PC-3 (cell line): ENCODE data around the gene PML. TPM values are rescaled to one million over a fixed set of nuclear protein-coding genes. Genes with fewer than 3 reads are reported as not detected.

Experiments used
- ATAC-seq: fragments of 200-7000 bp; cut with Tn5 transposase; 2 replicates; pipeline ENCODE4 v1.9.1; 2020; ENCODE audit warnings: mild to moderate bottlenecking, moderate library complexity
- BruUV-seq: library from RNA; stranded (reverse); fragments of 400-500 nt; replicated peaks from 2 replicates; lab custom pipeline; 2021; lab: Mats Ljungman, UMichigan
- CTCF ChIA-PET: fragments of 300-600 bp; sonication (Branson Sonifier 250); formaldehyde crosslinking; loops from one replicate; lab custom pipeline; 2022; ENCODE audit warnings: antibody characterized with exemption; lab: Charles Lee
- POLR2A ChIA-PET: fragments of 300-600 bp; sonication (Branson Sonifier 250); formaldehyde crosslinking; loops from one replicate; lab custom pipeline; 2022; ENCODE audit warnings: antibody characterized with exemption; ENCODE audit not compliant: unreplicated experiment; lab: Charles Lee
- DNase-seq: peaks from one replicate; pipeline ENCODE4 v3.0.0-alpha.2; 2015
- H2AFZ ChIP-seq: fragments of 300-600 bp; sonication (generic); 2 replicates; pipeline ENCODE4 v1.6.0; 2016; ENCODE audit warnings: antibody characterized with exemption, low read length
- H3F3A ChIP-seq: fragments of 300-600 bp; sonication (generic); one replicate; pipeline ENCODE4 v1.6.0; 2017; ENCODE audit warnings: antibody characterized with exemption, low read length, control low read depth, mild to moderate bottlenecking; ENCODE audit not compliant: unreplicated experiment
- H3K27ac ChIP-seq: fragments of 300-600 bp; sonication (generic); 2 replicates; pipeline ENCODE4 v1.5.1; 2016; ENCODE audit warnings: mild to moderate bottlenecking, low read length
- H3K27me3 ChIP-seq: fragments of 300-600 bp; sonication (generic); 2 replicates; pipeline ENCODE4 v1.6.1; 2016; ENCODE audit warnings: low read length, mixed read lengths
- H3K36me3 ChIP-seq: fragments of 300-600 bp; sonication (generic); 2 replicates; pipeline ENCODE4 v1.6.1; 2016; ENCODE audit warnings: low read depth, mixed run types, low read length, mixed read lengths
- H3K4me1 ChIP-seq: fragments of 300-600 bp; sonication (generic); 2 replicates; pipeline ENCODE4 v1.5.1; 2016; ENCODE audit warnings: low read length; ENCODE audit not compliant: insufficient read depth
- H3K4me2 ChIP-seq: fragments of 300-600 bp; sonication (generic); 2 replicates; pipeline ENCODE4 v1.6.0; 2016; ENCODE audit warnings: low read length
- H3K4me3 ChIP-seq: fragments of 300-600 bp; sonication (generic); 2 replicates; pipeline ENCODE4 v1.5.1; 2016; ENCODE audit warnings: mild to moderate bottlenecking, low read length, mixed read lengths
- H3K79me2 ChIP-seq: fragments of 300-600 bp; sonication (generic); 2 replicates; pipeline ENCODE4 v1.6.1; 2017; ENCODE audit warnings: low read length, mixed read lengths
- H3K9ac ChIP-seq: fragments of 300-600 bp; sonication (generic); 2 replicates; pipeline ENCODE4 v1.6.0; 2016; ENCODE audit warnings: mild to moderate bottlenecking, low read length
- H3K9me2 ChIP-seq: fragments of 300-600 bp; sonication (generic); replicated peaks from 2 replicates; pipeline ENCODE4 v1.6.1; 2016; ENCODE audit warnings: mixed run types, low read length, mixed read lengths
- H3K9me3 ChIP-seq: fragments of 300-600 bp; sonication (generic); 2 replicates; pipeline ENCODE4 v1.6.1; 2016; ENCODE audit warnings: low read length, mixed read lengths
- H4K20me1 ChIP-seq: fragments of 300-600 bp; sonication (generic); 2 replicates; pipeline ENCODE4 v1.6.1; 2016; ENCODE audit warnings: low read length, mixed read lengths
- EZH2 ChIP-seq: fragments of 300-600 bp; sonication (generic); IDR thresholded peaks from one replicate; pipeline ENCODE4 v1.6.1; 2017; ENCODE audit warnings: antibody characterized with exemption, mild to moderate bottlenecking, low read length; ENCODE audit not compliant: unreplicated experiment
- EZH2phosphoT487 ChIP-seq: fragments of 300-600 bp; sonication (generic); IDR thresholded peaks from 2 replicates; pipeline ENCODE4 v1.6.1; 2018; ENCODE audit warnings: mild to moderate bottlenecking, antibody characterized with exemption, low read length, borderline replicate concordance
- intact Hi-C: fragments of 100-400 bp; cut with micrococcal nuclease; formaldehyde crosslinking; loops from 2 replicates; pipeline ENCODE4 v1.9.0; 2023
- total RNA-seq: library from RNA; depleted of rRNA; stranded (reverse); fragments of >200 nt; gene quantifications from 2 replicates; pipeline ENCODE4 v1.2.3, GENCODE V29; 2014
- TF ChIP-seq, protein P1 (sequence below): fragments of 300-600 bp; sonication (generic); conservative IDR thresholded peaks from 2 replicates; pipeline ENCODE4 v1.5.1; 2017; ENCODE audit warnings: antibody characterized with exemption, low read depth, mild to moderate bottlenecking, low read length

PML gene
- total RNA-seq, 1 experiment from 2014 or later = 18.7 TPM

DNA sequence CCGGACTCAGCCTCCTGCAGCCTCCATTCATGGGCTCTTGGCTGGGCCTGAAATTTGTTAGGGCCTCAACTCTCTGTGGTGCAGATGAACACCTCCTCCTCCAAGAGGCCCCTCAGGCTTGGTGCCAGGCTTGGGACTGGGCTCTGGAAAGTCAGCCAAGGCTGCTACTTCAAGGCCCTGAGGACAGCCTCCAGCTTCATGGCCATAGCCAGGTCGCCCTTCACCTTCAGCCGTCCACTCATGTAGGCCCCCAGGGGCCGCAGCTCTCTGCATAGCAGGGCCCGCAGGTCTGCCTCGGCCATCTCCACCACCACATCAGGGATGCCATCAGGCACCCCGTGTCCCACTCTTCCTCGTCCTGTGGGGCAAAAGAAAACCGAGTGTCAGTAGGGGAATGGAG lies 10.7 kb upstream of the PML start:
- H3K9me3 ChIP-seq = no peaks in the 10 kb centered on the region
- DNase-seq (no peak), ATAC-seq (no peak)
- no peak overlapping the region for H2AFZ ChIP-seq
- ChIA-PET POLR2A (no interaction called here), CTCF (interaction anchor here (1.3 kb wide), 1 partner anchor 11 kb away, joined by 22 read pairs; no protein-coding TSS in a partner anchor)
- H3K4me1 ChIP-seq = peaks cover 45% of the 10 kb centered on the region
- no peaks in the 10 kb centered on the region for H4K20me1 ChIP-seq
- no peak for TF ChIP-seq EZH2
- no peaks in the 10 kb centered on the region for H3K27me3 ChIP-seq
- intact Hi-C loops = no loop called here
- H3K4me3 ChIP-seq = no peak overlapping the region
- no peaks in the 10 kb centered on the region for H3K79me2 ChIP-seq
- peak overlapping the region; percentile 86 for H3K27ac ChIP-seq
- BruUV-seq = no TSS peak
- H3K9me2 ChIP-seq = no peaks in the 10 kb centered on the region
- no peaks in the 10 kb centered on the region for H3K36me3 ChIP-seq
- H3K9ac ChIP-seq = peak overlapping the region; percentile 6; the same call in 1 of the 2 replicates
- H3K4me2 ChIP-seq = peak overlapping the region; percentile 73
- no peaks in the 10 kb centered on the region for H3F3A ChIP-seq

DNA sequence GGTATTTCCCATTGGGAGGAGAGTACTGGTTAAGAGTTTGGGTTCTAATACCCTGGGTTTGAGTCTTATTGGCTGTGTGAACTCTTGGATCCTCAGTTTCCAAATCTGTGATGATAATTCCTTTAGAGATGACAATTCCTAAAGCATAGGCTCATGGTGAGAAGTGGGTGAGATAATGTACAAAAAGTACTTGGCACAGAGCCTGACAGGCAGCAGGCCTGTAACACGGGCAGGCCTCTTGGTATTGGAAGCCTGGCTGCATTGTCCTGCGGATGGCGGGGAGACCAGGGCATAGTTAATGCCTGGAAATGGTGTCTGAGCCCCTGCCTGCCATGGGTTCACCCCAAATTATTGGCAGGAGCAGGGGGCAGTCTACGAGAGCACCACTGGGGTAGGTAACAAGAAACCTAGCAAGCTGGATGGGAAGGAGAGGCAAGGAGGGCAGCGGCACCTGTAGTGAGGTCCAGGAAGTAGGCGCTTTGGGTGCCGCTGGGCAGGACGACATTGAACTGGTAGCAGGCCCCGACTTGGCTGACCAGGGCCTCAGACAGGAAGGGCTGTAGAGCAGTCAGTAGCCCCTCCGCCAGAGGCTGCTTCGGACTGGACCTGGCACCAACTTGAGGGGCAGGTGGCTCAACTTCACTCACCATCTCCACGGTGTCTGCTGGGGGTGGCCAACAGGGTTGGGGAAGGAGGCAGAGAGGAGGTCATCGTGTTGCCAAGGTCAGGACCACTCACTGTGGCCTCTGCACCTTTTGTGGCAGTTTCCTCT lies 10.1 kb upstream of the PML start:
- no peaks in the 10 kb centered on the region for H3K36me3 ChIP-seq
- intact Hi-C loops = no loop called here
- no peaks in the 10 kb centered on the region for H3K79me2 ChIP-seq
- H3K9me3 ChIP-seq = no peaks in the 10 kb centered on the region
- no peaks in the 10 kb centered on the region for H3F3A ChIP-seq
- H3K4me3 ChIP-seq = no peak overlapping the region
- TF ChIP-seq EZH2 (no peak), EZH2phosphoT487 (no peak)
- TF ChIP-seq, protein P1, sequence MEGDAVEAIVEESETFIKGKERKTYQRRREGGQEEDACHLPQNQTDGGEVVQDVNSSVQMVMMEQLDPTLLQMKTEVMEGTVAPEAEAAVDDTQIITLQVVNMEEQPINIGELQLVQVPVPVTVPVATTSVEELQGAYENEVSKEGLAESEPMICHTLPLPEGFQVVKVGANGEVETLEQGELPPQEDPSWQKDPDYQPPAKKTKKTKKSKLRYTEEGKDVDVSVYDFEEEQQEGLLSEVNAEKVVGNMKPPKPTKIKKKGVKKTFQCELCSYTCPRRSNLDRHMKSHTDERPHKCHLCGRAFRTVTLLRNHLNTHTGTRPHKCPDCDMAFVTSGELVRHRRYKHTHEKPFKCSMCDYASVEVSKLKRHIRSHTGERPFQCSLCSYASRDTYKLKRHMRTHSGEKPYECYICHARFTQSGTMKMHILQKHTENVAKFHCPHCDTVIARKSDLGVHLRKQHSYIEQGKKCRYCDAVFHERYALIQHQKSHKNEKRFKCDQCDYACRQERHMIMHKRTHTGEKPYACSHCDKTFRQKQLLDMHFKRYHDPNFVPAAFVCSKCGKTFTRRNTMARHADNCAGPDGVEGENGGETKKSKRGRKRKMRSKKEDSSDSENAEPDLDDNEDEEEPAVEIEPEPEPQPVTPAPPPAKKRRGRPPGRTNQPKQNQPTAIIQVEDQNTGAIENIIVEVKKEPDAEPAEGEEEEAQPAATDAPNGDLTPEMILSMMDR = no peak
- no TSS peak for BruUV-seq
- H3K4me1 ChIP-seq = peaks cover 52% of the 10 kb centered on the region
- ChIA-PET POLR2A (no interaction called here), CTCF (no interaction called here)
- ATAC-seq (no peak), DNase-seq (no peak)
- no peak overlapping the region for H2AFZ ChIP-seq
- H3K27me3 ChIP-seq = no peaks in the 10 kb centered on the region
- no peaks in the 10 kb centered on the region for H4K20me1 ChIP-seq
- H3K9me2 ChIP-seq = no peaks in the 10 kb centered on the region
- no peak overlapping the region for H3K27ac ChIP-seq
- H3K9ac ChIP-seq = no peak overlapping the region
- H3K4me2 ChIP-seq = no peak overlapping the region

DNA sequence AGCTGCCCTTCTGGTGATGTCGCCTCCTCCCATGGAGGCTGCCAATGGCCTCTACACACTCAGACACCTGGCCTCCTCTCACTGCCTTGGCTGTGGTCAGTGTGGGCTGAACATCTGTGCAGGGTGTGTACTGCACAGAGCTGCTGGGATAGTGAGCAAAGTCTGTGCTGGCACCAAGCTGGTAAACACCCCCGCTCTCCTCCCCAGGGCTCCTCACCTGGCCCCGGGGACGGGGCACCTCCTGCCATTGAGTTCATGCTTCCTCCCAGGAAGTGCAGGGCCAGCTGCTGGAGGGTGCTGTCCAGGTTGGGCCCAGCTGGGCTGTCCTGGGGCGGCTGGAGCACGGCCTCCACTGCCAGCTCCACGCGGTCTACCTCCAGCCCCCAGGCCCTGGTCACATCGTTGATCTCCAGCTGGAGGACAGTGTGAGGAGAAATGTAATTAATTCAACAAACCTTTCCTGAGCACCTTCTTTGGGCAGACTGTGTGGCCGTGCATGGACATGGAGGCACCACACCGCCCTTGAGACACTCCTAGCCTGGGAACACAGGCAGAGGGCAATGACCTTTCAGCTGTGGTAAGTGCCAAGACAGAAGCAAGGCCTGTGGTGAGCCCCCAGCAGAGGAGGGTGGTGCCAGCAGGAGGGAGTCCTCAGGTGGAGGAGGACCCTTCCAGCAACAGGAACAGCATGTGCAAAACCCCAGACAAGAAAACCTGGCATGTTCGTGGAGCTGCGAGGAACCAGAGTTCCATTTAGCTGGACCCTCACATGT lies 9.2 kb upstream of the PML start:
- Histone ChIP-seq H3K9me2 (no peaks in the 10 kb centered on the region), H3K27ac (no peak overlapping the region), H3K9me3 (no peaks in the 10 kb centered on the region), H3F3A (no peaks in the 10 kb centered on the region), H2AFZ (no peak overlapping the region), H3K9ac (no peak overlapping the region), H3K4me3 (no peak overlapping the region), H3K27me3 (no peaks in the 10 kb centered on the region), H3K4me1 (peaks cover 58% of the 10 kb centered on the region), H3K79me2 (no peaks in the 10 kb centered on the region), H3K36me3 (no peaks in the 10 kb centered on the region), H3K4me2 (no peak overlapping the region), H4K20me1 (no peaks in the 10 kb centered on the region)
- TF ChIP-seq EZH2 (no peak), EZH2phosphoT487 (no peak)
- TF ChIP-seq, protein P1 = no peak
- intact Hi-C loops = no loop called here
- POLR2A ChIA-PET = interaction anchor here (0.5 kb wide), 1 partner anchor 1022 kb away, joined by 8 read pairs; no protein-coding TSS in a partner anchor
- CTCF ChIA-PET = no interaction called here
- no TSS peak for BruUV-seq
- no peak for DNase-seq
- no peak for ATAC-seq
